IMR-90 (cell line): ENCODE measurements around the gene ELL2. TPM values are rescaled to one million over a fixed set of nuclear protein-coding genes. Genes with fewer than 3 reads are reported as not detected.

Source experiments
- ATAC-seq: fragments of 200-7000 bp; cut with Tn5 transposase; 2 replicates; pipeline ENCODE4 v1.9.1; 2020; ENCODE audit warnings: low read depth, mild to moderate bottlenecking, moderate library complexity
- BruUV-seq: library from RNA; stranded (reverse); fragments of 400-500 nt; replicated peaks from 2 replicates; lab custom pipeline; 2021; lab: Mats Ljungman, UMichigan
- CTCF ChIA-PET: fragments of 300-600 bp; formaldehyde crosslinking; extraction: SDS; loops from one replicate; lab custom pipeline; 2021; ENCODE audit warnings: antibody characterized with exemption; lab: Yijun Ruan, JAX
- POLR2A ChIA-PET: fragments of 300-600 bp; sonication (Branson Sonifier 250); formaldehyde crosslinking; loops from one replicate; lab custom pipeline; 2022; ENCODE audit warnings: antibody characterized with exemption; ENCODE audit not compliant: unreplicated experiment; lab: Charles Lee
- DNase-seq: peaks from one replicate; pipeline ENCODE4 v3.0.0; 2013
- H2AFZ ChIP-seq: replicated peaks from 2 replicates; pipeline ENCODE3; 2013; ENCODE audit warnings: low read length, mild to moderate bottlenecking; ENCODE audit not compliant: poor library complexity
- H2AK5ac ChIP-seq: 2 replicates; pipeline ENCODE4 v1.6.1; 2013; ENCODE audit warnings: low read depth, low read length, inconsistent platforms
- H2AK9ac ChIP-seq: replicated peaks from 2 replicates; pipeline ENCODE3; 2013; ENCODE audit warnings: mild to moderate bottlenecking, low read depth, low read length, moderate library complexity; ENCODE audit not compliant: poor library complexity
- H2BK120ac ChIP-seq: 2 replicates; pipeline ENCODE4 v1.6.1; 2013; ENCODE audit warnings: low read depth, low read length, inconsistent platforms
- H2BK15ac ChIP-seq: 3 replicates; pipeline ENCODE4 v1.6.1; 2013; ENCODE audit warnings: low read depth, low read length, inconsistent platforms
- H2BK20ac ChIP-seq: 2 replicates; pipeline ENCODE4 v1.6.1; 2013; ENCODE audit warnings: low read depth, mild to moderate bottlenecking, inconsistent platforms, low read length, moderate library complexity
- H2BK5ac ChIP-seq: 2 replicates; pipeline ENCODE4 v1.6.1; 2013; ENCODE audit warnings: mild to moderate bottlenecking, low read depth, low read length, inconsistent platforms; ENCODE audit not compliant: poor library complexity, severe bottlenecking
- H3K14ac ChIP-seq: replicated peaks from 2 replicates; pipeline ENCODE4 v1.6.1; 2013; ENCODE audit warnings: low read depth, low read length, inconsistent platforms
- H3K18ac ChIP-seq: 2 replicates; pipeline ENCODE4 v1.6.1; 2013; ENCODE audit warnings: low read depth, low read length, control low read depth
- H3K23ac ChIP-seq: 2 replicates; pipeline ENCODE4 v1.6.1; 2013; ENCODE audit warnings: low read depth, low read length, inconsistent platforms
- H3K27ac ChIP-seq: 2 replicates; pipeline ENCODE4 v1.5.1; 2013; ENCODE audit warnings: mild to moderate bottlenecking, control low read depth, low read length; ENCODE audit not compliant: insufficient read depth
- H3K27me3 ChIP-seq: 2 replicates; pipeline ENCODE4 v1.6.1; 2013; ENCODE audit warnings: low read length; ENCODE audit not compliant: control insufficient read depth, insufficient read depth
- H3K36me3 ChIP-seq: 2 replicates; pipeline ENCODE4 v1.6.1; 2013; ENCODE audit warnings: low read length, mixed read lengths; ENCODE audit not compliant: control insufficient read depth, insufficient read depth
- H3K4ac ChIP-seq: 2 replicates; pipeline ENCODE4 v1.6.1; 2013; ENCODE audit warnings: low read depth, low read length, inconsistent platforms
- H3K4me1 ChIP-seq: 2 replicates; pipeline ENCODE4 v1.6.1; 2013; ENCODE audit warnings: low read length, mixed read lengths; ENCODE audit not compliant: control insufficient read depth, insufficient read depth
- H3K4me2 ChIP-seq: 2 replicates; pipeline ENCODE4 v1.6.1; 2013; ENCODE audit warnings: low read depth, mild to moderate bottlenecking, control low read depth, low read length, moderate library complexity
- H3K4me3 ChIP-seq: 2 replicates; pipeline ENCODE4 v1.5.1; 2013; ENCODE audit warnings: low read depth, mild to moderate bottlenecking, control low read depth, low read length, moderate library complexity; ENCODE audit not compliant: insufficient read depth
- H3K56ac ChIP-seq: 2 replicates; pipeline ENCODE4 v1.6.1; 2013; ENCODE audit warnings: low read length, inconsistent platforms; ENCODE audit not compliant: insufficient read depth; ENCODE audit errors: extremely low read depth
- H3K79me1 ChIP-seq, 2 experiments: 2 replicates each; pipeline ENCODE4 v1.6.1; 2013; ENCODE audit warnings: low read length in 2 of 2, inconsistent platforms in 1 of 2, low read depth in 1 of 2
- H3K9ac ChIP-seq: 2 replicates; pipeline ENCODE4 v1.6.1; 2013; ENCODE audit warnings: low read depth, low read length, control low read depth
- H3K9me1 ChIP-seq: 2 replicates; pipeline ENCODE4 v1.6.1; 2013; ENCODE audit warnings: low read length, inconsistent platforms; ENCODE audit not compliant: insufficient read depth
- H3K9me3 ChIP-seq: 2 replicates; pipeline ENCODE4 v1.6.1; 2013; ENCODE audit warnings: low read length; ENCODE audit not compliant: control insufficient read depth, insufficient read depth
- H4K20me1 ChIP-seq: 2 replicates; pipeline ENCODE4 v1.6.1; 2013; ENCODE audit warnings: low read length, inconsistent platforms; ENCODE audit not compliant: insufficient read depth
- H4K5ac ChIP-seq: 2 replicates; pipeline ENCODE4 v1.6.1; 2013; ENCODE audit warnings: mild to moderate bottlenecking, low read depth, low read length, control low read depth
- H4K8ac ChIP-seq, 2 experiments: 2 replicates each; pipeline ENCODE4 v1.6.1; 2013; ENCODE audit warnings: low read depth in 2 of 2, low read length in 2 of 2, control low read depth in 1 of 2, inconsistent platforms in 1 of 2
- H4K91ac ChIP-seq: 2 replicates; pipeline ENCODE4 v1.6.1; 2013; ENCODE audit warnings: low read depth, low read length, inconsistent platforms; ENCODE audit not compliant: insufficient read depth
- BHLHE40 ChIP-seq: fragments of 150-350 bp; IDR thresholded peaks from 2 replicates; pipeline ENCODE4 v1.6.1; 2016; ENCODE audit warnings: mild to moderate bottlenecking, low read depth, low read length
- CEBPB ChIP-seq: IDR thresholded peaks from 2 replicates; pipeline ENCODE4 v1.6.1; 2012; ENCODE audit warnings: low read depth, low read length, improper control_type of control experiment
- CHD1 ChIP-seq: IDR thresholded peaks from 2 replicates; pipeline ENCODE4 v1.6.1; 2012; ENCODE audit warnings: low read depth, low read length, improper control_type of control experiment
- FOS ChIP-seq: fragments of 150-350 bp; IDR thresholded peaks from 2 replicates; pipeline ENCODE4 v1.6.1; 2016; ENCODE audit warnings: low read depth, low read length
- MAFK ChIP-seq: IDR thresholded peaks from 2 replicates; pipeline ENCODE4 v1.6.1; 2012; ENCODE audit warnings: low read depth, low read length, improper control_type of control experiment
- MAZ ChIP-seq: IDR thresholded peaks from 2 replicates; pipeline ENCODE4 v1.6.1; 2012; ENCODE audit warnings: low read depth, mild to moderate bottlenecking, low read length, improper control_type of control experiment, moderate library complexity, borderline replicate concordance
- POLR2A ChIP-seq: IDR thresholded peaks from 2 replicates; pipeline ENCODE4 v1.6.1; 2012; ENCODE audit warnings: mild to moderate bottlenecking, low read depth, low read length
- RCOR1 ChIP-seq: IDR thresholded peaks from 2 replicates; pipeline ENCODE4 v1.6.1; 2012; ENCODE audit warnings: mild to moderate bottlenecking, low read length, improper control_type of control experiment; ENCODE audit not compliant: insufficient replicate concordance
- RFX5 ChIP-seq: IDR thresholded peaks from 2 replicates; pipeline ENCODE4 v1.8.0; 2012; ENCODE audit warnings: low read depth, mild to moderate bottlenecking, low read length, moderate library complexity
- SMC3 ChIP-seq: fragments of 150-350 bp; IDR thresholded peaks from 2 replicates; pipeline ENCODE4 v1.6.1; 2016; ENCODE audit warnings: low read depth, mild to moderate bottlenecking, antibody characterized with exemption, low read length, moderate library complexity
- WGBS, 2 experiments: methylation state at CpG; one replicate each; pipeline versions ENCODE4 v1.1.5 to v1.1.7; 2013; ENCODE audit warnings: missing lambda C conversion rate in 2 of 2; ENCODE audit not compliant: insufficient read length in 1 of 2; ENCODE audit errors: extremely low coverage in 2 of 2; 5-methylcytosine and 5-hydroxymethylcytosine counted together
- dilution Hi-C: fragments of 300-500 bp; cut with HindIII; formaldehyde crosslinking; loops from one replicate; pipeline ENCODE4 v1.14.3; 2018; ENCODE audit warnings: low sequenced_read_pairs; ENCODE audit not compliant: unreplicated experiment
- in situ Hi-C: fragments of 300-500 bp; cut with MboI; formaldehyde crosslinking; loops from 3 replicates; pipeline ENCODE4 v1.14.3; 2019; ENCODE audit warnings: low sequenced_read_pairs, inconsistent platforms, mixed read lengths
- intact Hi-C: fragments of 100-400 bp; cut with micrococcal nuclease; formaldehyde crosslinking; loops from 2 replicates; pipeline ENCODE4 v1.10.0; 2022
- polyA plus RNA-seq, 3 experiments: library from polyadenylated mRNA; depleted of rRNA; stranded (reverse); fragments of >200 nt; gene quantifications; 2 replicates each; pipeline ENCODE4 v1.2.3, GENCODE V29; 2012; ENCODE audit warnings: low replicate concordance in 1 of 3
- total RNA-seq: library from RNA; depleted of rRNA; stranded (reverse); fragments of >200 nt; gene quantifications from 2 replicates; pipeline ENCODE4 v1.2.3, GENCODE V29; 2012
- TF ChIP-seq, protein P1 (sequence below): conservative IDR thresholded peaks from 2 replicates; pipeline ENCODE4 v1.5.1; 2012; ENCODE audit warnings: mild to moderate bottlenecking, low read depth, low read length, improper control_type of control experiment
- TF ChIP-seq, protein P2 (sequence below): fragments of 150-350 bp; IDR thresholded peaks from 2 replicates; pipeline ENCODE4 v1.6.1; 2017; ENCODE audit warnings: mild to moderate bottlenecking, antibody characterized with exemption, low read length, low read depth

The ELL2 gene
- total and polyA plus RNA-seq, 2 of the 4 experiments (the other 2 are of a cell fraction) = 61.4 to 92.5 TPM

DNA sequence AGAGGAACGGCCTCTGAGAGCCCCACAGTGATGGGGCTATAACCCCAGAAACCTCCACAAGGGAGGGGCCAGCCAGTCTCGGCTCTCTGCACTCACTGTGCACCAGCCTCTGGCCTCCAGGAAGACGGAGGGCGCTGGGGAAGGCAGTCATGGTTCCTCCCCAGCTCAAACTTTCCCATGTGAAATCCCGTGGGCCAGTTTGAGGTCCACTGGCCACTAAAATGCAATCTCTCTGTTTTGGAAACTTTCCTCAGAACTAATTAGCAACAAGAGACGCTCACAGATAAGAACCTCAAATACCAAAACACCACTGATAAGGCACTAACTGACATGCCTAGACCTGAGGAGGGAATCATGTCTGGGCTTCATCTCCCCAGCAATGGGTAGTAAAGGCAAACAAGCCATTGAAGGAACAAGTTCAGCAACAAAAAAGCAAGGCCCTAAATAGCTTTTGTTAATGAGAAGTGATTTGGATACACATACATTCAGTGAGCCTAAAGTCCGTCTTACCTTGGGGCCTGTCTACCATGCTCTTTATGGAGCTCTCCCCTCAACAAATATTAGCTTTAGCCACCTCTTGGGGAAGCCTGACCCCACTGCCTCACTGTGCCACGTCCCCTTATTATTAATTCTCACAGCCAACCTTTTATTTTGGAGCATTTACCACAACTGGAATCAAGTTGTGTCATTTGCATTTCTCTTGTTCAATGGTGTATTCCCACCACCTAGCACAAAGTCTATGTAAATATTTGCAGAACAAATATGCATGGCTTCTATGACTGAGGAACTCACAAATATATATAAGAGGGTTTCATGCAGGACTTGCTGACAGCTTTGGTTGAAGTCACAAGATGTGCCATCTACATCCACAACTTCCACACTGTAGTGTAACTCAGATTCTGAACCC lies 83.0 kb downstream of the ELL2 start (continued):
- TF ChIP-seq, protein P1, sequence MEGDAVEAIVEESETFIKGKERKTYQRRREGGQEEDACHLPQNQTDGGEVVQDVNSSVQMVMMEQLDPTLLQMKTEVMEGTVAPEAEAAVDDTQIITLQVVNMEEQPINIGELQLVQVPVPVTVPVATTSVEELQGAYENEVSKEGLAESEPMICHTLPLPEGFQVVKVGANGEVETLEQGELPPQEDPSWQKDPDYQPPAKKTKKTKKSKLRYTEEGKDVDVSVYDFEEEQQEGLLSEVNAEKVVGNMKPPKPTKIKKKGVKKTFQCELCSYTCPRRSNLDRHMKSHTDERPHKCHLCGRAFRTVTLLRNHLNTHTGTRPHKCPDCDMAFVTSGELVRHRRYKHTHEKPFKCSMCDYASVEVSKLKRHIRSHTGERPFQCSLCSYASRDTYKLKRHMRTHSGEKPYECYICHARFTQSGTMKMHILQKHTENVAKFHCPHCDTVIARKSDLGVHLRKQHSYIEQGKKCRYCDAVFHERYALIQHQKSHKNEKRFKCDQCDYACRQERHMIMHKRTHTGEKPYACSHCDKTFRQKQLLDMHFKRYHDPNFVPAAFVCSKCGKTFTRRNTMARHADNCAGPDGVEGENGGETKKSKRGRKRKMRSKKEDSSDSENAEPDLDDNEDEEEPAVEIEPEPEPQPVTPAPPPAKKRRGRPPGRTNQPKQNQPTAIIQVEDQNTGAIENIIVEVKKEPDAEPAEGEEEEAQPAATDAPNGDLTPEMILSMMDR = no peak

DNA sequence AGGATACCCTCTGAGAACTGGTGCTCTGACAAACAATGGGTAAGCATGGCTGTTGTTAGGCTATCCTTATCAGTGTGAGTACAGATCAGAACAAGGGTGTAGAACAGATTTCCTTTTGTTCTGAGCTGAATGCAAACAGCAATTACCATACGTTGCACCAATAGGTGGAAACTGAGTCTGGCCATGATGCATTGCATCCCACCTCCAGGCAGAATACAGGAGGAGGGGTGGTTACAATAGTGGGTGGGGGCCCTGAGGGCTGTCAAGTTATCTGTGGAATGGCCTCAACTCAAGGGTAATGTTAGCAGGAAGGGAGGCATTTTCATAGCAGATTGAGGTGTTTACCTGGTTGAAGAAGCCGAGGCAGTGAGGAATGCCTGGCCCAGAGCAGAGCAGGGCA lies 84.9 kb downstream of the ELL2 start:
- CTCF ChIA-PET = interaction anchor here (1.0 kb wide), 1 partner anchor 276 kb away, joined by 3 read pairs; no protein-coding TSS in a partner anchor
- H2AK9ac ChIP-seq = no peak overlapping the region
- no peak for TF ChIP-seq SMC3
- TF ChIP-seq, protein P2, sequence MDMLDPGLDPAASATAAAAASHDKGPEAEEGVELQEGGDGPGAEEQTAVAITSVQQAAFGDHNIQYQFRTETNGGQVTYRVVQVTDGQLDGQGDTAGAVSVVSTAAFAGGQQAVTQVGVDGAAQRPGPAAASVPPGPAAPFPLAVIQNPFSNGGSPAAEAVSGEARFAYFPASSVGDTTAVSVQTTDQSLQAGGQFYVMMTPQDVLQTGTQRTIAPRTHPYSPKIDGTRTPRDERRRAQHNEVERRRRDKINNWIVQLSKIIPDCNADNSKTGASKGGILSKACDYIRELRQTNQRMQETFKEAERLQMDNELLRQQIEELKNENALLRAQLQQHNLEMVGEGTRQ = no peak
- TF ChIP-seq FOS = no peak
- no peak for TF ChIP-seq CEBPB
- TF ChIP-seq CHD1 = no peak
- TF ChIP-seq RCOR1 = no peak
- no peak for TF ChIP-seq MAZ
- TF ChIP-seq RFX5 = no peak
- TF ChIP-seq BHLHE40 = no peak
- no peak for TF ChIP-seq POLR2A
- no peak for TF ChIP-seq MAFK

More for the DNA sequence above, 84.9 kb downstream of the ELL2 start:
- H4K91ac ChIP-seq = no peak overlapping the region
- BruUV-seq = no TSS peak
- H3K14ac ChIP-seq = no peak overlapping the region
- no peak overlapping the region for H2BK15ac ChIP-seq
- H3K4me1 ChIP-seq = peaks cover 13% of the 10 kb centered on the region
- H3K9me3 ChIP-seq = no peaks in the 10 kb centered on the region
- H2BK20ac ChIP-seq = no peak overlapping the region; the same call in 1 of the 2 replicates
- H4K5ac ChIP-seq = no peak overlapping the region
- dilution Hi-C loops = no loop called here
- H3K4me2 ChIP-seq = no peak overlapping the region
- no CpG with 5 or more reads among the region's 2 CpGs for WGBS, 2 experiments
- H3K4ac ChIP-seq = peak overlapping the region; percentile 19; the same call in 1 of the 2 replicates
- no peaks in the 10 kb centered on the region for H3K36me3 ChIP-seq
- peaks cover 20% of the 10 kb centered on the region for H3K9me1 ChIP-seq
- H3K9ac ChIP-seq = no peak overlapping the region
- ATAC-seq (no peak), DNase-seq (no peak)
- H2AFZ ChIP-seq = no peak overlapping the region
- peak overlapping the region; percentile 57; the same call in 1 of the 2 replicates for H2AK5ac ChIP-seq
- no peak overlapping the region for H3K23ac ChIP-seq
- H3K18ac ChIP-seq = no peak overlapping the region
- H3K27me3 ChIP-seq = no peaks in the 10 kb centered on the region
- H4K20me1 ChIP-seq = no peaks in the 10 kb centered on the region
- no peak overlapping the region for H3K56ac ChIP-seq
- H2BK120ac ChIP-seq = no peak overlapping the region
- POLR2A ChIA-PET = no interaction called here
- intact Hi-C loops = no loop called here
- in situ Hi-C loops = no loop called here
- H3K79me1 ChIP-seq = no peaks in the 10 kb centered on the region; a peak in 1 of 4 replicates
- H2BK5ac ChIP-seq = no peak overlapping the region
- no peak overlapping the region for H3K27ac ChIP-seq
- H3K4me3 ChIP-seq = no peak overlapping the region
- H4K8ac ChIP-seq = no peak overlapping the region
